ENCODE measurements around the gene PPP6R2. TPM values are rescaled to one million over a fixed set of nuclear protein-coding genes. Genes with fewer than 3 reads are reported as not detected.

Gene PPP6R2
- total and polyA plus RNA-seq, 2 donors (not counting 1 experiment from before 2014, with no cell fraction given) = 19.7 to 44.4 TPM

DNA sequence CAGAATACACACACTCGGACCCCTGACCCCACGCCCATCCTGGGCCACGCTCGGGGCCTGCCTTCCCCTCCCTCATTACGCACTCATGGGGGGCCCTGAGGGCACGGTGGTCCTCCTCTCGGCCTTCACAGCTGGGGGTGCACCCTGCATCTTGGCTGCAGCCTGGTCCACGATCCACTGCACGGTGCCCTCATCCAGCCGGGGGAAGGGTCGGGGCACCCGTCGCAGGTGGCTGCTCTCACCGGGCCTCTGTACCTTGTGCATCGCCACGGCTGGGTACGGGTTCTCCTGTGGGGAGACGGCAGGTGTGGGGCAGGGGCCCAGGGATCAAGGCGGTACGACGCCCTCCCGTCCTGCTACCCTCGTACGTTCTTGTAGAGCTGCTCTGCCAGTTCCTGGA lies 121.3 kb downstream of the PPP6R2 start:
- DNase-seq (ENCODE audit: low read depth in 2 of 2) = no peak
- TF ChIP-seq, protein P1, sequence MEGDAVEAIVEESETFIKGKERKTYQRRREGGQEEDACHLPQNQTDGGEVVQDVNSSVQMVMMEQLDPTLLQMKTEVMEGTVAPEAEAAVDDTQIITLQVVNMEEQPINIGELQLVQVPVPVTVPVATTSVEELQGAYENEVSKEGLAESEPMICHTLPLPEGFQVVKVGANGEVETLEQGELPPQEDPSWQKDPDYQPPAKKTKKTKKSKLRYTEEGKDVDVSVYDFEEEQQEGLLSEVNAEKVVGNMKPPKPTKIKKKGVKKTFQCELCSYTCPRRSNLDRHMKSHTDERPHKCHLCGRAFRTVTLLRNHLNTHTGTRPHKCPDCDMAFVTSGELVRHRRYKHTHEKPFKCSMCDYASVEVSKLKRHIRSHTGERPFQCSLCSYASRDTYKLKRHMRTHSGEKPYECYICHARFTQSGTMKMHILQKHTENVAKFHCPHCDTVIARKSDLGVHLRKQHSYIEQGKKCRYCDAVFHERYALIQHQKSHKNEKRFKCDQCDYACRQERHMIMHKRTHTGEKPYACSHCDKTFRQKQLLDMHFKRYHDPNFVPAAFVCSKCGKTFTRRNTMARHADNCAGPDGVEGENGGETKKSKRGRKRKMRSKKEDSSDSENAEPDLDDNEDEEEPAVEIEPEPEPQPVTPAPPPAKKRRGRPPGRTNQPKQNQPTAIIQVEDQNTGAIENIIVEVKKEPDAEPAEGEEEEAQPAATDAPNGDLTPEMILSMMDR (conservative IDR thresholded peaks at IDR 0.05 in 1 of 2, IDR thresholded peaks at IDR 0.05 in 1 of 2; ENCODE audit: low read depth in 1 of 2, low read length in 2 of 2) = no peak
- TF ChIP-seq EZH2 (IDR thresholded peaks at IDR 0.05; ENCODE audit: low read length, missing control alignments) = no peak
- H3K36me3 ChIP-seq (ENCODE audit: control insufficient read depth, insufficient read depth, low read length) = peaks cover 37% of the 10 kb centered on the region

DNA sequence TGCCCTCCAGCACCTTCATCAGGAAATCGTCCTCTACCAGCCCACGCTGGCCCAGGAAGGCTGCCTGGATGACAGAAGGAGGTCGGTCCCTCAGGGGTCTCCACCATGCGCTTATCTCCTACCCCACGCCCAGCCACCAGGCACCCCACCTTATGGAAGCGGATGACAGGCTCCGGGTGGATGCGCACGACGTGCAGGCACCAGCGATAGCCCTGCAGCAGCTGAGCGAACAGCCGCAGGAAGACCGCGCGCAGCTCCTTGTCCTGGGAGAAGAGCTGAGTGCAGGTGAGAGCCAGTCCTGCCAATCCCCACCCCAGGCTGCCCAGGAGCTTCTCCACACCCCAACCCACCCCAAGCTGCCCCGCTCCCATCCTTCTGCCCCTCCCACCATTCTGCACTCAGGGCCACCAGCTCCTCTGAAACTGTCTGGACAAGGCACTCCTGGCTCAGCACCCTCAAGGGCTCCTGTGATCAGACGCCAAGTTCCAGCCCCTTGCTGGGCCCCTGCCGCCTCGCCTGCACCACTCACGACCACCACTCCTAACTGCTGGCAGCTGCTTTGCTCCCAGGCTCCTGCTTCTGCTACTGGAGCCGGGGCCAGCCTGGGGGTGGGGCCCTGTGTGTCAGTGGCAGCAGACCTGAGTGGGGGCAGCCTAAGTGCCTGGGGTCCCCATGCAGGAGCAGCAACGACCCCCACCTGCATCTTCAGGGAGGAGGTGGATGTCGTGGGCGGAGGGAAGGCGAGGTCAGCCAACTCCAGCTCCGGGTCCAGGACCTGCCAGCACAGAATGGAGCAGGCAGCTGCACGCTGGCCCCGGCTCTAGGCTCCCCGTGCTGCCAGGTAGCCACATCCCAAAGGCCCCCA lies 122.2 kb downstream of the PPP6R2 start:
- no peak overlapping the region for H3K4me2 ChIP-seq (ENCODE audit: extremely low read depth, insufficient read depth, low read length)
- H3K27ac ChIP-seq (ENCODE audit: insufficient read depth, low read length) = no peak overlapping the region
- peaks cover 37% of the 10 kb centered on the region for H3K36me3 ChIP-seq (ENCODE audit: control insufficient read depth, insufficient read depth, low read length)
- no peaks in the 10 kb centered on the region for H3K9me3 ChIP-seq (ENCODE audit: control insufficient read depth, insufficient read depth, low read depth, low read length)
- no peak overlapping the region for H2AFZ ChIP-seq (ENCODE audit: low read length)
- no peaks in the 10 kb centered on the region for H4K20me1 ChIP-seq (ENCODE audit: control insufficient read depth, extremely low read depth, insufficient read depth, low read length)
- no peak overlapping the region for H3K9ac ChIP-seq (ENCODE audit: insufficient read depth, low read length)
- H3K4me3 ChIP-seq (replicated peaks in 1 of 4; ENCODE audit: control extremely low read depth in 1 of 4, insufficient read depth in 1 of 4, low read depth in 3 of 4, low read length in 4 of 4) = no peak overlapping the region
- H3K79me2 ChIP-seq (ENCODE audit: control insufficient read depth, insufficient read depth, low read length) = peaks cover 16% of the 10 kb centered on the region
- DNase-seq (ENCODE audit: low read depth in 2 of 2) = no peak
- H3K27me3 ChIP-seq (ENCODE audit: control insufficient read depth, insufficient read depth, low read length) = no peaks in the 10 kb centered on the region
- no peak for TF ChIP-seq EZH2 (IDR thresholded peaks at IDR 0.05; ENCODE audit: low read length, missing control alignments)
- TF ChIP-seq, protein P1 (conservative IDR thresholded peaks at IDR 0.05 in 1 of 2, IDR thresholded peaks at IDR 0.05 in 1 of 2; ENCODE audit: low read depth in 1 of 2, low read length in 2 of 2) = no peak
- peaks cover 5% of the 10 kb centered on the region for H3K4me1 ChIP-seq (ENCODE audit: control insufficient read depth, extremely low read depth, insufficient read depth, low read length)

More for the DNA sequence above, 121.3 kb downstream of the PPP6R2 start:
- Histone ChIP-seq H3K4me1 (ENCODE audit: control insufficient read depth, extremely low read depth, insufficient read depth, low read length) (no peaks in the 10 kb centered on the region), H3K27ac (ENCODE audit: insufficient read depth, low read length) (no peak overlapping the region), H3K9ac (ENCODE audit: insufficient read depth, low read length) (no peak overlapping the region), H4K20me1 (ENCODE audit: control insufficient read depth, extremely low read depth, insufficient read depth, low read length) (no peaks in the 10 kb centered on the region), H3K27me3 (ENCODE audit: control insufficient read depth, insufficient read depth, low read length) (no peaks in the 10 kb centered on the region), H3K9me3 (ENCODE audit: control insufficient read depth, insufficient read depth, low read depth, low read length) (no peaks in the 10 kb centered on the region), H3K4me2 (ENCODE audit: extremely low read depth, insufficient read depth, low read length) (no peak overlapping the region), H3K4me3 (replicated peaks in 1 of 4; ENCODE audit: control extremely low read depth in 1 of 4, insufficient read depth in 1 of 4, low read depth in 3 of 4, low read length in 4 of 4) (no peak overlapping the region), H3K79me2 (ENCODE audit: control insufficient read depth, insufficient read depth, low read length) (peaks cover 9% of the 10 kb centered on the region), H2AFZ (ENCODE audit: low read length) (no peak overlapping the region)

DNA sequence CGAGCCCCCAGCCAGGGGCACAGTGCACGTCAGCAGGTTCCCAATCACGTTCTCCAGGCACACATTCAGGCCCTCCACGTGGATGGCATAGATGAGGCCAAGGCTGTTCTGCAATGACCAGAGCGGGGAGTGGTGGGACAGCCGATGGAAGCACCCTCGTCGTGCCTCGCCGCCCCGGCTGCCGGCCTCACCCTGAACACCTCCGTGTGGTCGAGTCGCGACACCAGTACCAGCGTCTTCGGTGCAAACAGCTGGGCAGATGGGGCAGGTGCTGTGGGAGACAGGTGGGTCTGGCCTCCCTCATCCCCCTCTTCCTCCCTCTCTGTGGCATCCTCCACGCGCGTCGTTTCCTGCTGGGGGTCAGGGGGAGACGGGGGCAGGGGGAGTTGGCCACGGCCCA lies 124.2 kb downstream of the PPP6R2 start:
- no peak for DNase-seq (ENCODE audit: low read depth in 2 of 2)
- H3K4me3 ChIP-seq (replicated peaks in 1 of 4; ENCODE audit: control extremely low read depth in 1 of 4, insufficient read depth in 1 of 4, low read depth in 3 of 4, low read length in 4 of 4) = no peak overlapping the region
- no peak overlapping the region for H2AFZ ChIP-seq (ENCODE audit: low read length)
- H3K9ac ChIP-seq (ENCODE audit: insufficient read depth, low read length) = no peak overlapping the region
- no peak overlapping the region for H3K4me2 ChIP-seq (ENCODE audit: extremely low read depth, insufficient read depth, low read length)
- no peaks in the 10 kb centered on the region for H3K9me3 ChIP-seq (ENCODE audit: control insufficient read depth, insufficient read depth, low read depth, low read length)
- no peaks in the 10 kb centered on the region for H4K20me1 ChIP-seq (ENCODE audit: control insufficient read depth, extremely low read depth, insufficient read depth, low read length)
- peaks cover 36% of the 10 kb centered on the region for H3K79me2 ChIP-seq (ENCODE audit: control insufficient read depth, insufficient read depth, low read length)
- TF ChIP-seq EZH2 (IDR thresholded peaks at IDR 0.05; ENCODE audit: low read length, missing control alignments) = no peak
- TF ChIP-seq, protein P1 (conservative IDR thresholded peaks at IDR 0.05 in 1 of 2, IDR thresholded peaks at IDR 0.05 in 1 of 2; ENCODE audit: low read depth in 1 of 2, low read length in 2 of 2) = no peak
- H3K27ac ChIP-seq (ENCODE audit: insufficient read depth, low read length) = no peak overlapping the region
- H3K36me3 ChIP-seq (ENCODE audit: control insufficient read depth, insufficient read depth, low read length) = peaks cover 31% of the 10 kb centered on the region
- no peaks in the 10 kb centered on the region for H3K27me3 ChIP-seq (ENCODE audit: control insufficient read depth, insufficient read depth, low read length)
- peaks cover 5% of the 10 kb centered on the region for H3K4me1 ChIP-seq (ENCODE audit: control insufficient read depth, extremely low read depth, insufficient read depth, low read length)
